MCF 10A (cell line): ENCODE measurements around the gene ZMYND10. TPM values are rescaled to one million over a fixed set of nuclear protein-coding genes. Genes with fewer than 3 reads are reported as not detected.
A peak's percentile ranks its signal among the peaks of the same experiment; 100 is the strongest.

ENCODE experiments used
- BruUV-seq: library from RNA; stranded (reverse); fragments of 400-500 nt; replicated peaks from 2 replicates; lab custom pipeline; 2021; lab: Mats Ljungman, UMichigan
- CTCF ChIA-PET: fragments of 300-600 bp; sonication (Branson Sonifier 250); formaldehyde crosslinking; extraction: SDS; loops from one replicate; lab custom pipeline; 2021; ENCODE audit warnings: antibody characterized with exemption, inconsistent platforms; lab: Yijun Ruan, JAX
- POLR2A ChIA-PET: fragments of 300-600, 350-650 bp; sonication (Branson Sonifier 250); formaldehyde crosslinking; extraction: SDS; loops from one replicate; lab custom pipeline; 2020; ENCODE audit warnings: antibody characterized with exemption, inconsistent platforms; lab: Yijun Ruan, JAX
- DNase-seq: peaks from one replicate; pipeline ENCODE4 v3.0.0-alpha.2; 2018; ENCODE audit not compliant: unreplicated experiment
- H3K27ac Mint-ChIP-seq: one replicate; pipeline ENCODE4 v1.8.0; 2022; ENCODE audit warnings: mild to moderate bottlenecking, low read depth, mixed read lengths; ENCODE audit not compliant: unreplicated experiment
- H3K27me3 Mint-ChIP-seq: one replicate; pipeline ENCODE4 v1.8.0; 2022; ENCODE audit warnings: mixed read lengths; ENCODE audit not compliant: insufficient read depth, unreplicated experiment
- H3K36me3 Mint-ChIP-seq: one replicate; pipeline ENCODE4 v1.8.0; 2022; ENCODE audit warnings: mild to moderate bottlenecking, moderate library complexity, mixed read lengths; ENCODE audit not compliant: insufficient read depth, unreplicated experiment
- H3K4me1 Mint-ChIP-seq: one replicate; pipeline ENCODE4 v1.8.0; 2022; ENCODE audit warnings: mixed read lengths; ENCODE audit not compliant: insufficient read depth, unreplicated experiment
- H3K4me3 Mint-ChIP-seq: one replicate; pipeline ENCODE4 v1.8.0; 2022; ENCODE audit warnings: mild to moderate bottlenecking, moderate library complexity, mixed read lengths; ENCODE audit not compliant: unreplicated experiment
- H3K9me3 Mint-ChIP-seq: one replicate; pipeline ENCODE4 v1.8.0; 2022; ENCODE audit warnings: mixed read lengths; ENCODE audit not compliant: unreplicated experiment
- CTCF ChIP-seq: fragments of 200-600 bp; IDR thresholded peaks from one replicate; pipeline ENCODE4 v1.8.0; 2022; ENCODE audit warnings: antibody characterized with exemption, mild to moderate bottlenecking; ENCODE audit not compliant: unreplicated experiment
- intact Hi-C: fragments of 100-400 bp; cut with micrococcal nuclease; formaldehyde crosslinking; loops from 2 replicates; pipeline ENCODE4 v1.14.1; 2022
- total RNA-seq: library from RNA; stranded (reverse); gene quantifications from 2 replicates; pipeline ENCODE4 v1.2.3, GENCODE V29; 2022

The ZMYND10 gene
- total RNA-seq, 1 experiment from 2014 or later, result 0.68 TPM

GRCh38 chr3:50327943-50328691 is 17.4 kb downstream of the ZMYND10 start, which contains the start of gene TUSC2:
Gene TUSC2, minus strand, starts transcription at chr3:50328223. Its CDS starts 124 bp downstream, at chr3:50328099.
- POLR2A ChIA-PET, result interaction anchor here (0.6 to 3.3 kb wide), 23 partner anchors 9 to 124 kb away, joined by 3 to 58 read pairs (median 4); partner anchors contain the start of genes CYB561D2, GNAI2, HYAL3 and IFRD2
- H3K4me1 Mint-ChIP-seq, result no peaks in the 10 kb centered on the region
- intact Hi-C loops, result no loop called here
- peaks cover 33% of the 10 kb centered on the region for H3K36me3 Mint-ChIP-seq
- H3K27me3 Mint-ChIP-seq, result no peaks in the 10 kb centered on the region
- BruUV-seq, result TSS peak; percentile 86
- TF ChIP-seq CTCF, result no peak
- H3K9me3 Mint-ChIP-seq, result no peaks in the 10 kb centered on the region
- peak; percentile 97 for DNase-seq
- CTCF ChIA-PET, result interaction anchor here (0.6 to 2.1 kb wide), 8 partner anchors 8 to 62 kb away, joined by 3 to 6 read pairs (median 4); no protein-coding TSS in a partner anchor
- peak within 1 kb of the TSS; percentile 90 for H3K27ac Mint-ChIP-seq
- H3K4me3 Mint-ChIP-seq, result peak within 1 kb of the TSS; percentile 86

GRCh38 chr3:50327129-50327528 is 18.4 kb downstream of the ZMYND10 start:
- H3K4me1 Mint-ChIP-seq, result no peaks in the 10 kb centered on the region
- ChIA-PET POLR2A (interaction anchor here (1.0 to 3.3 kb wide), 10 partner anchors 8 to 92 kb away, joined by 3 to 58 read pairs (median 14); partner anchors contain the start of genes CYB561D2, GNAI2, HYAL3 and IFRD2), CTCF (interaction anchor here (0.7 to 1.8 kb wide), 4 partner anchors 9 to 50 kb away, joined by 3 to 5 read pairs (median 4); no protein-coding TSS in a partner anchor)
- H3K36me3 Mint-ChIP-seq, result peaks cover 23% of the 10 kb centered on the region
- intact Hi-C loops, result no loop called here
- H3K9me3 Mint-ChIP-seq, result no peaks in the 10 kb centered on the region
- peak overlapping the region; percentile 90 for H3K27ac Mint-ChIP-seq
- H3K4me3 Mint-ChIP-seq, result peak overlapping the region; percentile 86
- TF ChIP-seq CTCF, result no peak
- BruUV-seq, result no TSS peak
- H3K27me3 Mint-ChIP-seq, result no peaks in the 10 kb centered on the region
- no peak for DNase-seq

GRCh38 chr3:50326182-50326541 is 19.4 kb downstream of the ZMYND10 start:
- ChIA-PET POLR2A (interaction anchor here (0.9 to 1.2 kb wide), 3 partner anchors 9 to 36 kb away, joined by 3 to 4 read pairs (median 3); no protein-coding TSS in a partner anchor), CTCF (interaction anchor here (0.7 to 1.0 kb wide), 2 partner anchors 21 to 56 kb away, joined by 3 to 5 read pairs; no protein-coding TSS in a partner anchor)
- intact Hi-C loops, result no loop called here
- TF ChIP-seq CTCF, result no peak
- Mint-ChIP-seq H3K4me1 (no peaks in the 10 kb centered on the region), H3K27me3 (no peaks in the 10 kb centered on the region), H3K36me3 (peaks cover 17% of the 10 kb centered on the region), H3K4me3 (no peak overlapping the region), H3K27ac (no peak overlapping the region), H3K9me3 (no peaks in the 10 kb centered on the region)
- DNase-seq, result no peak
- no TSS peak for BruUV-seq
